WTC11 (cell line): ENCODE results near the gene HMGXB3. TPM values are rescaled to one million over a fixed set of nuclear protein-coding genes. Genes with fewer than 3 reads are reported as not detected.

Experiments
- ATAC-seq: fragments of 200-7000 bp; cut with Tn5 transposase; 2 replicates; pipeline ENCODE4 v1.10.0; 2021; ENCODE audit warnings: mild to moderate bottlenecking, moderate library complexity
- CTCF ChIA-PET: fragments of 300-600 bp; sonication (Branson Sonifier 250); formaldehyde crosslinking; loops from one replicate; lab custom pipeline; 2021; ENCODE audit warnings: antibody characterized with exemption; lab: Charles Lee
- POLR2A ChIA-PET: fragments of 350-600 bp; sonication (Branson Sonifier 250); formaldehyde crosslinking; loops from one replicate; lab custom pipeline; 2021; ENCODE audit warnings: antibody characterized with exemption; lab: Charles Lee
- DNase-seq: peaks from one replicate; pipeline ENCODE4 v3.0.0; 2021; ENCODE audit warnings: low spot score
- H3K27ac Mint-ChIP-seq: 2 replicates; pipeline ENCODE4 v1.8.0; 2021; ENCODE audit warnings: mixed read lengths
- H3K27me3 Mint-ChIP-seq: 2 replicates; pipeline ENCODE4 v1.8.0; 2021; ENCODE audit warnings: low read depth, mild to moderate bottlenecking, moderate library complexity, mixed read lengths
- H3K36me3 Mint-ChIP-seq: 2 replicates; pipeline ENCODE4 v1.8.0; 2021; ENCODE audit warnings: mixed read lengths
- H3K4me1 Mint-ChIP-seq: 2 replicates; pipeline ENCODE4 v1.8.0; 2022; ENCODE audit warnings: mixed read lengths
- H3K4me3 Mint-ChIP-seq: 2 replicates; pipeline ENCODE4 v1.8.0; 2021; ENCODE audit warnings: mild to moderate bottlenecking, moderate library complexity, mixed read lengths
- H3K9me3 Mint-ChIP-seq: 2 replicates; pipeline ENCODE4 v1.8.0; 2021; ENCODE audit warnings: mixed read lengths
- AFF4 ChIP-seq: sonication (generic); formaldehyde crosslinking; IDR thresholded peaks from 2 replicates; pipeline ENCODE4 v1.8.1; 2023; ENCODE audit warnings: mild to moderate bottlenecking, missing genetic modification reagents, borderline replicate concordance
- FOXK1 ChIP-seq: sonication (generic); formaldehyde crosslinking; IDR thresholded peaks from 2 replicates; pipeline ENCODE4 v1.8.0; 2022; ENCODE audit warnings: mild to moderate bottlenecking, moderate library complexity, missing genetic modification reagents
- FOXP1 ChIP-seq: sonication (generic); formaldehyde crosslinking; IDR thresholded peaks from 2 replicates; pipeline ENCODE4 v1.8.0; 2022; ENCODE audit warnings: missing genetic modification reagents, mild to moderate bottlenecking, moderate library complexity, borderline replicate concordance
- GRHL2 ChIP-seq: fragments of 250-450 bp; sonication (Bioruptor Pico); IDR thresholded peaks from 2 replicates; pipeline ENCODE4 v1.8.0; 2022; ENCODE audit warnings: mild to moderate bottlenecking, moderate library complexity; ENCODE audit not compliant: insufficient replicate concordance, severe bottlenecking
- IRF2 ChIP-seq: sonication (generic); formaldehyde crosslinking; IDR thresholded peaks from 2 replicates; pipeline ENCODE4 v1.8.0; 2022; ENCODE audit warnings: low read depth, missing genetic modification reagents, borderline replicate concordance
- MXD4 ChIP-seq: fragments of 250-450 bp; sonication (Bioruptor Pico); IDR thresholded peaks from 2 replicates; pipeline ENCODE4 v1.8.0; 2021; ENCODE audit warnings: mild to moderate bottlenecking, moderate library complexity, borderline replicate concordance
- MYBL2 ChIP-seq: sonication (generic); formaldehyde crosslinking; IDR thresholded peaks from 2 replicates; pipeline ENCODE4 v1.8.1; 2023; ENCODE audit warnings: mild to moderate bottlenecking, moderate library complexity, missing genetic modification reagents
- NFYB ChIP-seq: sonication (generic); formaldehyde crosslinking; conservative IDR thresholded peaks from 2 replicates; pipeline ENCODE4 v1.8.0; 2022; ENCODE audit warnings: low read depth, missing genetic modification reagents
- SMAD4 ChIP-seq: sonication (generic); formaldehyde crosslinking; IDR thresholded peaks from 2 replicates; pipeline ENCODE4 v1.8.0; 2022; ENCODE audit warnings: mild to moderate bottlenecking, missing genetic modification reagents
- TCF7 ChIP-seq: sonication (generic); formaldehyde crosslinking; IDR thresholded peaks from 2 replicates; pipeline ENCODE4 v1.8.0; 2022; ENCODE audit warnings: mild to moderate bottlenecking, low read depth, missing genetic modification reagents, moderate library complexity
- TEAD1 ChIP-seq: sonication (generic); formaldehyde crosslinking; IDR thresholded peaks from 2 replicates; pipeline ENCODE4 v1.8.0; 2022; ENCODE audit warnings: mild to moderate bottlenecking, missing genetic modification reagents
- TEAD4 ChIP-seq: sonication (generic); formaldehyde crosslinking; IDR thresholded peaks from 2 replicates; pipeline ENCODE4 v1.8.0; 2022; ENCODE audit warnings: mild to moderate bottlenecking, missing genetic modification reagents
- TP53 ChIP-seq: sonication (generic); formaldehyde crosslinking; IDR thresholded peaks from 2 replicates; pipeline ENCODE4 v1.8.1; 2023; ENCODE audit warnings: mild to moderate bottlenecking, missing genetic modification reagents
- USF1 ChIP-seq: sonication (generic); formaldehyde crosslinking; IDR thresholded peaks from 2 replicates; pipeline ENCODE4 v1.8.0; 2022; ENCODE audit warnings: mild to moderate bottlenecking, missing genetic modification reagents
- ZNF232 ChIP-seq: sonication (generic); formaldehyde crosslinking; IDR thresholded peaks from 2 replicates; pipeline ENCODE4 v1.8.0; 2022; ENCODE audit warnings: mild to moderate bottlenecking, missing genetic modification reagents
- ZNF317 ChIP-seq: sonication (generic); formaldehyde crosslinking; IDR thresholded peaks from 2 replicates; pipeline ENCODE4 v1.8.1; 2023; ENCODE audit warnings: low read depth, mild to moderate bottlenecking, moderate library complexity, missing genetic modification reagents, borderline replicate concordance
- total RNA-seq: library from RNA; stranded (reverse); gene quantifications from 3 replicates; pipeline ENCODE4 v1.2.3, GENCODE V29; 2021
- TF ChIP-seq, protein P1 (sequence below): sonication (generic); formaldehyde crosslinking; IDR thresholded peaks from 2 replicates; pipeline ENCODE4 v1.8.0; 2022; ENCODE audit warnings: mild to moderate bottlenecking, missing genetic modification reagents
- TF ChIP-seq, protein P2 (sequence below): fragments of 250-450 bp; sonication (Bioruptor Pico); IDR thresholded peaks from 2 replicates; pipeline ENCODE4 v1.9.0; 2021; ENCODE audit warnings: moderate library complexity, mild to moderate bottlenecking, inconsistent platforms, borderline replicate concordance
- TF ChIP-seq, protein P3 (sequence below): fragments of 250-450 bp; sonication (Bioruptor Pico); conservative IDR thresholded peaks from 2 replicates; pipeline ENCODE4 v1.9.0; 2021; ENCODE audit warnings: mild to moderate bottlenecking

Gene HMGXB3
- total RNA-seq, 1 experiment from 2014 or later = 31.6 TPM

DNA sequence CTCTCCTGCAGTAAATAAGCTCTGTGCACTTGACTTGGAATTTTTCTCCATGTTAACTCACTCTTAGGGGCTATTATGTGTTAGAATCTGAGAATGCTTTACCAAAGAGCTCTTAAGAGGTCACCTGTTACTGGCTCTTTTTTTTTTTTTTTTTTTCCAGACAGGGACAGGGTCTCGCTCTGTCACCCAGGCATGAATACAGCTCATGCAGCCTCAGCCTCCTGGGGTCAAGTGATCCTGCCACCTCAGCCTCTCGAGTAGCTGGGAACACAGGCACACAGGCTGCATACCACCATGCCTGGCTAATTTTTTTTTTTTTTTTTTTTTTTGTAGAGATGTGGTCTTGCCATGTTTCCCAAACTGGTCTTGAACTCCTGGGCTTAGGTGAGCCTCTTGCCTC, 22.1 kb downstream of the HMGXB3 start:
- H3K4me1 Mint-ChIP-seq = peaks cover 28% of the 10 kb centered on the region

GRCh38 chr5:150023136-150023535, 22.6 kb downstream of the HMGXB3 start:
- H3K27ac Mint-ChIP-seq = no peak overlapping the region; the same call in 1 of the 2 replicates
- POLR2A ChIA-PET = no interaction called here
- CTCF ChIA-PET = interaction anchor here (0.7 to 1.0 kb wide), 3 partner anchors 33 to 756 kb away, joined by 3 to 4 read pairs (median 4); no protein-coding TSS in a partner anchor

More for the DNA sequence above, 22.1 kb downstream of the HMGXB3 start:
- no peaks in the 10 kb centered on the region for H3K27me3 Mint-ChIP-seq
- no peak for TF ChIP-seq TEAD1 (CRISPR knock-in tag)
- TF ChIP-seq ZNF317 (CRISPR knock-in tag) = no peak
- TF ChIP-seq, protein P1, sequence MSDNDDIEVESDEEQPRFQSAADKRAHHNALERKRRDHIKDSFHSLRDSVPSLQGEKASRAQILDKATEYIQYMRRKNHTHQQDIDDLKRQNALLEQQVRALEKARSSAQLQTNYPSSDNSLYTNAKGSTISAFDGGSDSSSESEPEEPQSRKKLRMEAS (CRISPR knock-in tag) = no peak
- no peak for TF ChIP-seq AFF4 (CRISPR knock-in tag)
- TF ChIP-seq, protein P2, sequence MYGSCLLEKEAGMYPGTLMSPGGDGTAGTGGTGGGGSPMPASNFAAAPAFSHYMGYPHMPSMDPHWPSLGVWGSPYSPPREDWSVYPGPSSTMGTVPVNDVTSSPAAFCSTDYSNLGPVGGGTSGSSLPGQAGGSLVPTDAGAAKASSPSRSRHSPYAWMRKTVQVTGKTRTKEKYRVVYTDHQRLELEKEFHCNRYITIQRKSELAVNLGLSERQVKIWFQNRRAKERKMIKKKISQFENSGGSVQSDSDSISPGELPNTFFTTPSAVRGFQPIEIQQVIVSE = no peak
- no peak for TF ChIP-seq MYBL2
- TF ChIP-seq SMAD4 = no peak
- no peak for TF ChIP-seq TP53 (CRISPR knock-in tag)
- no peak for TF ChIP-seq TEAD4 (CRISPR knock-in tag)
- TF ChIP-seq FOXP1 (CRISPR knock-in tag) = no peak
- TF ChIP-seq, protein P3, sequence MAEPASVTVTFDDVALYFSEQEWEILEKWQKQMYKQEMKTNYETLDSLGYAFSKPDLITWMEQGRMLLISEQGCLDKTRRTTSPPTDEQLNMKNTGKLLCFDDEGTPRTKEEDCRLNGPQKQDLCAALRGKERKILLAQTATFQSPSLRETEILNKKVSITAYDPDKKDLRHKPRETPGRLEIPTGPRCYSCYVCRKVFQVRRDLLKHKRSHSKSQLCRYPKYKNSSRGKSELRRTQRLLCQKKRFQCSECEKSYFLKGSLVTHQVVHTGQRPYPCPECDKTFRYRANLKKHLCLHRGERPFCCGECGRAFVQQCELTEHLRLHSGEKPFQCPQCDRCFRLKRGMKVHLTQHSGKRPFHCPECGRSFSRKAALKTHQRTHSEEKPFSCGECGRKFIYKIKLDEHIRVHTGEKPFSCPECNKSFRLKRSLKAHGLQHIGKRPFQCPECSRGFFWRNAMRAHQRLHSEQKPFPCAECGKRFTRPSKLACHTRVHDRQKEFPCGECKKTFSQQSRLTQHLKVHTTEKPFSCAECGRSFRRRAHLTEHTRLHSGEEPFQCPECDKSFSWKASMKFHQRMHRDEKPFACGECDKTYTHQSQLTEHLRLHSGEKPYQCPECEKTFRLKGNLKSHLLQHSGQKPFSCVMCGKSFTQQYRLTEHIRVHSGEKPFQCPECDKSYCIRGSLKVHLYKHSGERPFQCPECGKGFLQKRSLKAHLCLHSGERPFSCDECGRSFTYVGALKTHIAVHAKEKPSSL = no peak
- TF ChIP-seq MXD4 (CRISPR knock-in tag) = no peak
- DNase-seq (no peak), ATAC-seq (no peak)
- no peak overlapping the region; the same call in 1 of the 2 replicates for H3K4me3 Mint-ChIP-seq
- peak overlapping the region; percentile 92 for H3K27ac Mint-ChIP-seq
- POLR2A ChIA-PET = no interaction called here
- H3K9me3 Mint-ChIP-seq = no peaks in the 10 kb centered on the region
- H3K36me3 Mint-ChIP-seq = peaks cover 73% of the 10 kb centered on the region
- CTCF ChIA-PET = interaction anchor here (0.7 to 1.2 kb wide), 5 partner anchors 32 to 756 kb away, joined by 3 to 4 read pairs (median 3); no protein-coding TSS in a partner anchor

More at GRCh38 chr5:150023136-150023535, 22.6 kb downstream of the HMGXB3 start:
- Mint-ChIP-seq H3K4me1 (peaks cover 32% of the 10 kb centered on the region), H3K4me3 (no peak overlapping the region), H3K9me3 (no peaks in the 10 kb centered on the region), H3K36me3 (peaks cover 77% of the 10 kb centered on the region), H3K27me3 (no peaks in the 10 kb centered on the region)
- ATAC-seq (no peak), DNase-seq (no peak)
- TF ChIP-seq ZNF232 (CRISPR knock-in tag) (no peak), TCF7 (no peak), NFYB (CRISPR knock-in tag) (no peak), GRHL2 (CRISPR knock-in tag) (no peak), IRF2 (CRISPR knock-in tag) (no peak), FOXK1 (CRISPR knock-in tag) (no peak), USF1 (no peak)
